NCI-H2107 (cell line): ENCODE results near the gene FSCN2.
"Not testable (repeated sequence)": the region's sequence is repeated elsewhere in the genome, so short reads cannot be mapped to it uniquely, and the experiment has no call there.

Experiments
- DNase-seq: peaks from one replicate; lab custom pipeline; 2025; lab: John Stamatoyannopoulos, UW

Gene FSCN2

GRCh38 chr17:81579821-81580321, 51.7 kb downstream of the FSCN2 start:
- DNase-seq: no peak

DNA sequence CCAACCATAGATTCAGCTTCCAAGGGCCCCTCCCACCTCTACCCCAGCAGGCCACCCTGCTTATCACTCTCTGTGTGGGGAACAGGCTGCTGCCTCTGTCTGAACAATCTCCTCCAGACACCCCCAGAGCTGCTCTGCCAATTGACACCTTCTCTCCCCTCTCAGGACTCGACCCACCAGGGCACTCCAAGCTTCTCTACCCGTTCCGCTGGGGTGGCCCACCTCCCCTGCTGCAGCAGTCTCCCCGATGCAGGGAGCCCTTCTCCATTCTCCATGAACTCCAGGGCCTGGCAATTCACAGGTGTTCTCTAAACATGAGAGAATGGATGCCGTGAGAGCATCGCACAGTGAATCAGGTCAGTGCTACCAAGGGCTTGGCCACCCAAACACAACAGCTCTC, 52.3 kb downstream of the FSCN2 start:
- DNase-seq: no peak

DNA sequence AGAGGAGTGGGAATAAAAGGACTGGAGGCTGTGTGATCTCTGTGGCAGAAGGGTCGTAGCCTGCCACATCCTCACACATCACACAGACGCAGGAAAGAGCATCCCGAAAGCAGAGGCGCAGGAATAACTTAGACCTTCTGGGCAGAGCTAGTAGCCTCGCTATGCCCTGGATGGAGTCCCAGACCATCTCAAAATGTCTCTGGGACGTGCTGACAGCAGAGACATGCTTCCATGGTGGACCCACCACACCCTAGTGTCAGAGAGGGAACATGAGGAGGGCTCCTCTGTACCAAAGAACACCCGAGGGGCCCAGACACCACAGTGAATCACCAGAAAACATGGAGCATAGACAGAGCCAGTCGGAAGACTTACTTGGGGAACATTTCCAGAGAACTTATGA, 53.6 kb downstream of the FSCN2 start:
- DNase-seq: no peak

DNA sequence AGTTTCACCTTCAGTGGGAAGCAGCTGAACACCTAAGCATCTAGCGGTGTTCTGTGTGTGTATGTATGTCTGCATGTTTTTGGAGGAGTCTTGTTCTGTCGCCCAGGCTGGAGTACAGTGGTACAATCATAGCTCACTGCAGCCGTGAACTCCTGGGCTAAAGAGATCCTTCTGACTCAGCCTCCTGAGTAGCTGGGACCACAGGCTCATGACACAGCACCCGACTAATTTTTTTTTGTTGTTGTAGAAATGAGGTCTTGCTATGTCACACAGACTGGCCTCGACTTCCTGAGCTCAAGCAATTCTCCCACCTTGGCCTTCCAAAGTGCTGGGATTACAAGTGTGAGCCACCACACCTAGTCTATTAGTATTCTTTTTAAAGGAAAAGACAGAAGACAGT, 54.2 kb downstream of the FSCN2 start:
- no peak for DNase-seq

- DNase-seq: no peak
Measured at GRCh38 chr17:81582749-81583148, 54.6 kb downstream of the FSCN2 start.

- no peak for DNase-seq
Measured at GRCh38 chr17:81583589-81584342, 55.6 kb downstream of the FSCN2 start.

DNA sequence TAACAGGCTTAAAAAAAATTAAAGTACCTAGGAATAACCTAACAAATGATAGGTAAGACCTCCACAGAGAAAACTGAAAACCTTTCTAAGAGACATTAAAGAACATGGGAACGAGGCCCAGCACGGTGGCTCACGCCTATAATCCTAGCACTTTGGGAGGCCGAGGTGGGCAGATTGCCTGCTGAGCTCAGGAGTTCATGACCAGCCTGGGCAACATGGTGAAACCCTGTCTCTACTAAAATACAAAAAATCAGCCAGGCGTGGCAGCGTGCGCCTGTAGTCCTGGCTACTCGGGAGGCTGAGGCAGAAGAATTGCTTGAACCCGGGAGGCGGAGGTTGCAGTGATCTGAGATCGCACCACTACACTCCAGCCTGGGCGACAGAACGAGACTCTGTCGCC, 56.6 kb downstream of the FSCN2 start:
- DNase-seq: not testable (repeated sequence)

DNA sequence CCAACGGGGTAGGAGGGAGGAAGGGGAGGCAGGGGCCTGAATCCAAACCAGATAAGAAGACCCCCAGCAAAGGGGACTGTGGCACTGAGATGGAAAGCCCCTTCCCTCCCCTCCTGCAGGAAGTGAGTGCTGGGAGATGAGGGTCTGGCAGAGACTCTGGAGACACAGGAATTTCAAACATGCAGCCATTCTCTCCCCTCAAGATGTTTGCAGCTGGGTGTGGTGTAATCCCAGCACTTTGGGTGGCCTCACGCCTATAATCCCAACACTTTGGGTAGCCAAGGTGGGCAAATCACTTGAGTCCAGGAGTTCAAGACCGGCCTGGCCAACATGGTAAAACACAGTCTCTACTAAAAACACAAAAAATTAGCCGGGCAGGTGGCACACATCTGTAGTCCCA, 57.9 kb downstream of the FSCN2 start:
- DNase-seq: no peak
